Astrocyte of the spinal cord (primary cell): ENCODE measurements around the gene BICDL2.

Experiments
- DNase-seq: peaks from one replicate; pipeline ENCODE4 v3.0.0; 2011; ENCODE audit warnings: low read depth, low spot score
- H3K4me3 ChIP-seq: 2 replicates; pipeline ENCODE4 v1.5.1; 2011; ENCODE audit warnings: low read depth, mild to moderate bottlenecking, low read length, moderate library complexity
- CTCF ChIP-seq: IDR thresholded peaks from 2 replicates; pipeline ENCODE4 v1.5.1; 2012; ENCODE audit warnings: low read depth, mild to moderate bottlenecking, low read length, inconsistent platforms
- in situ Hi-C: cut with HindIII; loops from 2 replicates; pipeline ENCODE4 v1.10.0; 2017; ENCODE audit warnings: low sequenced_read_pairs

BICDL2 gene

GRCh38 chr16:2980227-2981176, 56.2 kb downstream of the BICDL2 start, which contains the start of gene PKMYT1:
PKMYT1 (minus strand) TSS chr16:2980446; CDS start chr16:2979657, 789 bp downstream.
- peak within 1 kb of the TSS; percentile 66 for H3K4me3 ChIP-seq
- peak; percentile 77 for DNase-seq
- in situ Hi-C loops: no loop called here
- no peak for TF ChIP-seq CTCF

- no peak for TF ChIP-seq CTCF
These were observed 57.0 kb downstream of the BICDL2 start for GRCh38 chr16:2979669-2980226.

More at GRCh38 chr16:2979669-2980226, 57.0 kb downstream of the BICDL2 start:
- in situ Hi-C loops: no loop called here
- DNase-seq: no peak
- peak overlapping the region; percentile 66 for H3K4me3 ChIP-seq
